K562 (cell line): ENCODE measurements around the gene EXOC2.

Source experiments
- CREM ChIP-seq: IDR thresholded peaks from 2 replicates; pipeline ENCODE4 v1.6.1; 2014; ENCODE audit warnings: antibody characterized with exemption, low read depth
- GABPA ChIP-seq: fragments of 200-800 bp; sonication (Bioruptor generic); conservative IDR thresholded peaks from 2 replicates; pipeline ENCODE4 v1.6.1; 2016; ENCODE audit warnings: low read depth, missing genetic modification characterization, missing compliant biosample characterization
- HNRNPUL1 ChIP-seq: fragments of 200-400 bp; formaldehyde crosslinking; IDR thresholded peaks from 2 replicates; pipeline ENCODE4 v1.6.1; 2017; ENCODE audit warnings: low read length
- NELFE ChIP-seq: IDR thresholded peaks from 2 replicates; pipeline ENCODE4 v1.6.1; 2011; ENCODE audit warnings: mild to moderate bottlenecking; ENCODE audit not compliant: insufficient read depth, insufficient read length
- POLR2AphosphoS5 ChIP-seq: IDR thresholded peaks from 2 replicates; pipeline ENCODE4 v1.6.1; 2011; ENCODE audit warnings: mild to moderate bottlenecking, low read depth, low read length, moderate library complexity; ENCODE audit not compliant: control insufficient read depth, insufficient read depth
- ZNF316 ChIP-seq: fragments of 450-650 bp; IDR thresholded peaks from 2 replicates; pipeline ENCODE4 v1.6.1; 2016

GRCh38 chr6:699319-699718 lies 6.4 kb upstream of the EXOC2 start:
- TF ChIP-seq GABPA (no peak), NELFE (no peak), ZNF316 (no peak), HNRNPUL1 (no peak), POLR2AphosphoS5 (no peak), CREM (no peak)
